Tibial artery (tissue), 4 donors: ENCODE data around the gene SDK1.

Experiments used
- DNase-seq, 2 donors: peaks; one replicate each; pipeline ENCODE4 v3.0.0-alpha.2; 2019
- H3K27ac ChIP-seq, 2 donors: fragments of 200-600 bp; sonication (generic) in 1 of 2; 1 replicate in 1 of 2; 2 replicates in 1 of 2; pipeline ENCODE4 v1.5.1; 2018 to 2019; ENCODE audit warnings: mild to moderate bottlenecking in 1 of 2
- H3K27me3 ChIP-seq, 2 donors: fragments of 200-600 bp; sonication (generic) in 1 of 2; one replicate each; pipeline versions ENCODE4 v1.5.1 to v1.6.0; 2016 to 2019
- H3K36me3 ChIP-seq, 3 donors: fragments of 200-600 bp; sonication (generic) in 2 of 3; one replicate each; pipeline ENCODE4 v1.5.1; 2016 to 2019; ENCODE audit warnings: mild to moderate bottlenecking in 2 of 3
- H3K4me1 ChIP-seq, 4 donors: fragments of 200-600 bp; sonication (generic) in 2 of 4; 1 replicate in 3 of 4; 2 replicates in 1 of 4; pipeline ENCODE4 v1.5.1; 2016 to 2019
- H3K4me3 ChIP-seq, 2 donors: fragments of 200-600 bp; sonication (generic) in 1 of 2; 1 replicate in 1 of 2; 2 replicates in 1 of 2; pipeline ENCODE4 v1.5.1; 2018 to 2019; ENCODE audit warnings: mild to moderate bottlenecking in 2 of 2
- H3K9me3 ChIP-seq, 3 donors: fragments of 200-600 bp; sonication (generic) in 1 of 3; one replicate each; pipeline ENCODE4 v1.5.1; 2016 to 2019
- intact Hi-C: fragments of 100-400 bp; cut with DNase I; formaldehyde crosslinking; loops from one replicate; pipeline ENCODE4 v1.15.0; 2023; ENCODE audit warnings: low total_unique reads
- TF ChIP-seq, protein P1 (sequence below), 2 experiments: fragments of 200-600 bp in 1 of 2; fragments of 450-650 bp in 1 of 2; IDR thresholded peaks; one replicate each; pipeline ENCODE4 v1.5.1; 2017 to 2019; ENCODE audit warnings: antibody characterized with exemption in 2 of 2, mild to moderate bottlenecking in 1 of 2, moderate library complexity in 1 of 2

The SDK1 gene

DNA sequence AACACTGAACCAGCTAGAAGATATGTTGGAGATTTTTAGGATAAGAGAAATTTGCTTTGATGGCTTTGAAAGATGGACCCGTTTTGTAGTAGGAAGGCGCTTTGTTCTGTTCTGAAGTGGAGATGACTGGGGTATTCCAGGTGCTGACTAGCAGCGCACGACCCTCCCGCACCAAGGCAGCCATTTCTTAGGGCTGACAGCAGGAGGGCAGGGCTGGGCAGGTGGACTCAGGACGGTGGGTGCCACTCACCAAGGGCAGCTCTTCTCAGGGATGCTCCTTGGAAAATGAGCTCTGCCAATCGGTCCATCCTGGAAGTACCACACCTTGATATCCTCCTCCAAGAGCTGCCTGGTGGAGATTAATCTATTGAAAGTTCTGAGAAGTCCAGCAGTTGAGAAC is 917.4 kb downstream of the SDK1 start:
- H3K27ac ChIP-seq = no peak overlapping the region
- no peaks in the 10 kb centered on the region for H3K4me1 ChIP-seq
- intact Hi-C loops = no loop called here
- H3K36me3 ChIP-seq = peaks cover 25 to 33% (median 27%) of the 10 kb centered on the region in 3 donors
- TF ChIP-seq, protein P1, sequence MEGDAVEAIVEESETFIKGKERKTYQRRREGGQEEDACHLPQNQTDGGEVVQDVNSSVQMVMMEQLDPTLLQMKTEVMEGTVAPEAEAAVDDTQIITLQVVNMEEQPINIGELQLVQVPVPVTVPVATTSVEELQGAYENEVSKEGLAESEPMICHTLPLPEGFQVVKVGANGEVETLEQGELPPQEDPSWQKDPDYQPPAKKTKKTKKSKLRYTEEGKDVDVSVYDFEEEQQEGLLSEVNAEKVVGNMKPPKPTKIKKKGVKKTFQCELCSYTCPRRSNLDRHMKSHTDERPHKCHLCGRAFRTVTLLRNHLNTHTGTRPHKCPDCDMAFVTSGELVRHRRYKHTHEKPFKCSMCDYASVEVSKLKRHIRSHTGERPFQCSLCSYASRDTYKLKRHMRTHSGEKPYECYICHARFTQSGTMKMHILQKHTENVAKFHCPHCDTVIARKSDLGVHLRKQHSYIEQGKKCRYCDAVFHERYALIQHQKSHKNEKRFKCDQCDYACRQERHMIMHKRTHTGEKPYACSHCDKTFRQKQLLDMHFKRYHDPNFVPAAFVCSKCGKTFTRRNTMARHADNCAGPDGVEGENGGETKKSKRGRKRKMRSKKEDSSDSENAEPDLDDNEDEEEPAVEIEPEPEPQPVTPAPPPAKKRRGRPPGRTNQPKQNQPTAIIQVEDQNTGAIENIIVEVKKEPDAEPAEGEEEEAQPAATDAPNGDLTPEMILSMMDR (IDR thresholded peaks at IDR 0.05) = no peak
- H3K9me3 ChIP-seq = no peaks in the 10 kb centered on the region
- H3K4me3 ChIP-seq = no peak overlapping the region
- no peaks in the 10 kb centered on the region for H3K27me3 ChIP-seq
- no peak for DNase-seq

DNA sequence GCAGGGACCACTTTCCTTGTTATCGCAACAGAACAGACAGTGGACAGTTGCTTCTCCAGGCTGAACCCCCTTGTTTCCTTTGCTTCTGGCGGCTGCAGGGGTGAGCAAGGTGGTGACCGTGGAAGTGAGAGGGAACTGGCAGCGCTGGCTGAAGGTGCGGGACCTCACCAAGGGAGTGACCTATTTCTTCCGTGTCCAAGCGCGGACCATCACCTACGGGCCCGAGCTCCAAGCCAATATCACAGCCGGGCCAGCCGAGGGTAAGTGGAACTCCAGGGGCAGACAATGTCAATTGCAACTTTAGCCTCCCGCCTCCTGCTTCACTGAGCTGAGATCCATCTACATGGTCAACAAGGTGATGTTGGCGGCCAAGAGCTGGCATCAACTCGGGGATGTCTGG is 919.0 kb downstream of the SDK1 start:
- Histone ChIP-seq H3K9me3 (no peaks in the 10 kb centered on the region), H3K27me3 (no peaks in the 10 kb centered on the region), H3K4me1 (no peaks in the 10 kb centered on the region), H3K36me3 (peaks cover 23 to 27% (median 25%) of the 10 kb centered on the region in 3 donors), H3K27ac (no peak overlapping the region), H3K4me3 (no peak overlapping the region)
- intact Hi-C loops = no loop called here
- no peak for DNase-seq
- TF ChIP-seq, protein P1 (IDR thresholded peaks at IDR 0.05) = no peak

DNA sequence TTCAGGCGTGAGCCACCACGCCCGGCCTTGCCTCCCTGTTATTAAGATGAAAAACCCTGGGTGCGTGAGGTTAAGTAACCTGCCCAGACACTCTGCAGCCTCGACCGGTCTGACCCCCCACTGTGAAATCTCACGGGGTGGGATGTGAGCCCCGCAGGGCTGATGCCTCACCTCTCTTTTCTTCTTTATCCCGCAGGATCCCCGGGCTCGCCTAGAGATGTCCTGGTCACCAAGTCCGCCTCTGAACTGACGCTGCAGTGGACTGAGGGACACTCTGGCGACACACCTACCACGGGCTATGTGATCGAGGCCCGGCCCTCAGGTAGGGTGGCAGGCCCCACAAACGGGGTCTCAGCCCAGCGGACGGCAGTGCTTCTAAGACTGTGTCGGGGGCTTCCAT is 920.0 kb downstream of the SDK1 start:
- Histone ChIP-seq H3K4me1 (no peaks in the 10 kb centered on the region), H3K9me3 (no peaks in the 10 kb centered on the region), H3K4me3 (no peak overlapping the region), H3K27ac (no peak overlapping the region), H3K36me3 (peaks cover 23 to 34% (median 33%) of the 10 kb centered on the region in 3 donors), H3K27me3 (no peaks in the 10 kb centered on the region)
- TF ChIP-seq, protein P1 (IDR thresholded peaks at IDR 0.05) = no peak
- no peak for DNase-seq
- intact Hi-C loops = no loop called here

DNA sequence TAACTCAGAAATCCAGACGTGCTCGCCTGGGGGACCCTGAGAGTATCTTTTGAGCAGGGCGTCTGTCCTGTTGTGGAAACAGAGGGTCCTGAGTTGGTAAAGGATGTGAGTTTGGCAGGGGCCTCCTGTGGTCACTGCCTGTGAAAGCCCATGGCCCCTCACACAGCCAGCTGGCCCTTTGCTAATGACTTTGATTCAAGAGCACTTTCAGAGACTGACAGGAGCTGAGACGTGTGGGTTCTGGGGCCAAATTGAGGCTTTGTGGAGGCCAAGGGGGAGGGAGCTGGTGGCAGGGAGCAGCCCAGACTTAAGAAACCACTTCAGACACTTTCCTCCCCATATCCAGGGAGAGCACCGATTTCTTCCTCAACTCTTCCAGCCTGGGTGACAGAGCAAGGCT is 921.6 kb downstream of the SDK1 start:
- Histone ChIP-seq H3K36me3 (peaks cover 28 to 39% (median 35%) of the 10 kb centered on the region in 3 donors), H3K4me1 (no peaks in the 10 kb centered on the region), H3K27me3 (no peaks in the 10 kb centered on the region), H3K9me3 (no peaks in the 10 kb centered on the region), H3K4me3 (no peak overlapping the region), H3K27ac (no peak overlapping the region)
- TF ChIP-seq, protein P1 (IDR thresholded peaks at IDR 0.05) = no peak
- DNase-seq = no peak
- intact Hi-C loops = no loop called here

DNA sequence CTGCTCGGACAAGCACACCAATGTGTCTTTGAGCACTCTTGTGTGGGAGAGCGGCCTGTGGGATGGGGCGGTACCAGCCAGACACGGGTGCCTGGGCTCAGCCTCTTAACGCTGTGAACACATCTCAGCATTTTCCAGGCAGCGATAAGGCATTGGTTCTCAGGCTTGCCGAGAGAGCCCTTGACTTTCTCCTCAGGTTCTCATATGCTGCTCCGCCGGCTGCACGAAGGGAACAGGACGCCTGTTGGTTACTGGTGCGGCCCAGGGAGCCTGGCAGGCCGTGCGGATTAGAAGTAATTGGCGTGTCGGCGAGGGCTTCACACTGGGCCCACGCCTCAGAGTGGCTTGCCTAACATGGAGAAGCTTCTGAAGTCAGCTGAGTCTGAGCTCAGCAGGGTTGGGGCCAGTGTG is 924.3 kb downstream of the SDK1 start:
- DNase-seq = no peak
- Histone ChIP-seq H3K27me3 (no peaks in the 10 kb centered on the region), H3K27ac (no peak overlapping the region), H3K4me3 (no peak overlapping the region), H3K9me3 (no peaks in the 10 kb centered on the region), H3K4me1 (no peaks in the 10 kb centered on the region), H3K36me3 (peaks cover 28 to 39% (median 29%) of the 10 kb centered on the region in 3 donors)
- TF ChIP-seq, protein P1 (IDR thresholded peaks at IDR 0.05) = no peak
- intact Hi-C loops = no loop called here
